Activated T-helper 2 cell treated with anti-CD3 and anti-CD28 coated beads, Interferon-gamma antibody, Interleukin-2, Interleukin-4, amounts not matched to agents 10 μg/mL and 5 μg/mL and 100 μg/mL, durations not matched to agents 14 hours and 24 hours and 36 hours (primary cell): ENCODE results near the gene TMTC2. TPM values are rescaled to one million over a fixed set of nuclear protein-coding genes. Genes with fewer than 3 reads are reported as not detected.

Experiments
- DNase-seq: peaks from one replicate; pipeline ENCODE4 v3.0.0; 2021; ENCODE audit warnings: low spot score
- H3K27ac Mint-ChIP-seq: one replicate; pipeline ENCODE4 v1.8.0; 2021; ENCODE audit warnings: mixed read lengths
- H3K27me3 Mint-ChIP-seq: one replicate; pipeline ENCODE4 v1.8.0; 2021; ENCODE audit warnings: low read depth, mixed read lengths
- H3K36me3 Mint-ChIP-seq: one replicate; pipeline ENCODE4 v1.8.0; 2021; ENCODE audit warnings: low read depth, mixed read lengths
- H3K4me1 Mint-ChIP-seq: one replicate; pipeline ENCODE4 v1.8.0; 2021; ENCODE audit warnings: low read depth, mixed read lengths
- H3K4me3 Mint-ChIP-seq: one replicate; pipeline ENCODE4 v1.8.0; 2021; ENCODE audit warnings: low read depth, mild to moderate bottlenecking, moderate library complexity, mixed read lengths
- H3K9me3 Mint-ChIP-seq: one replicate; pipeline ENCODE4 v1.8.0; 2021; ENCODE audit warnings: mixed read lengths
- intact Hi-C: fragments of 100-400 bp; cut with micrococcal nuclease; formaldehyde crosslinking; loops from one replicate; pipeline ENCODE4 v1.15.1; 2023
- total RNA-seq: library from RNA; stranded (reverse); gene quantifications from 2 replicates; pipeline ENCODE4 v1.2.3, GENCODE V29; 2022

Gene TMTC2
- total RNA-seq, 1 donor from 2014 or later = 2.5 TPM

DNA sequence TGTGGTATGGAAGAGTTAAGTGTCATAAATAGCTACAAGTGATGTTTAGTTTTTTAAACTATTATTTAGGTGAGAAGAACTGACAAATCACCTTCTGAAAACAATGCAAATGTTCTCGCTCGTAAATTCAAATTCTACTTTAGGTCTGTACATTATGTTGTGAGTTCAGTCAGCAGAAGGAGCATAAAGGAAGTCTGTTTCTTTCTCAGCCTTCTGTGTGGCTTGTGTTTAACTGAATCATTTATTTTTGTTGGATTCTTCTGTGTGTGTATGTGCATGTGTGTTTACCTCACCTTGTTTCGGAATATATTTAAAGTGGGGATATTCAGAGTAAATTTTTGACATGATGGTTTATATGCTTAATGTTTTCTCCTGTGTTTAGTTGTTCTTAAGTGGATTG is 285.9 kb downstream of the TMTC2 start:
- no peaks in the 10 kb centered on the region for H3K27me3 Mint-ChIP-seq
- H3K4me3 Mint-ChIP-seq = no peak overlapping the region
- H3K4me1 Mint-ChIP-seq = no peaks in the 10 kb centered on the region
- no peaks in the 10 kb centered on the region for H3K9me3 Mint-ChIP-seq
- intact Hi-C loops = no loop called here
- no peaks in the 10 kb centered on the region for H3K36me3 Mint-ChIP-seq
- DNase-seq = no peak
- no peak overlapping the region for H3K27ac Mint-ChIP-seq

DNA sequence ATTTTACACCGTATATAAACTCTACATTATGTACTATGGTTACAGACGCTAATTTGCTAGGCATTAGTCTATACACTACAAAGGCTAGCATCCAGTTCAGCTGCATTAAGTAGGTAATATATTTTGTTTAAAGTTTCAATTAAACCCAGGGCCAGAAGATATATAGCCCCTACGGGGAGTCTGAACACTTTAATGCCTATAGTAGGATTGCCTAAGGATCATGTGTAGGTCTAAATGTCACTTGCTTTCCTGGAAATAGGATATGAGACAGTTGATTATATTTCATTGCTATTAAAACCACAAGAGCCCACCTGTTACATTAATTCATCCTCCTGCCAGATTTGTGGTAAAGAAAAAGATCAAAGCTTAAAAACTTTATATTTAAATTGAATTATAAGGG is 286.9 kb downstream of the TMTC2 start:
- Mint-ChIP-seq H3K4me1 (no peaks in the 10 kb centered on the region), H3K4me3 (no peak overlapping the region), H3K27me3 (no peaks in the 10 kb centered on the region), H3K9me3 (no peaks in the 10 kb centered on the region), H3K27ac (no peak overlapping the region), H3K36me3 (no peaks in the 10 kb centered on the region)
- intact Hi-C loops = no loop called here
- DNase-seq = no peak

DNA sequence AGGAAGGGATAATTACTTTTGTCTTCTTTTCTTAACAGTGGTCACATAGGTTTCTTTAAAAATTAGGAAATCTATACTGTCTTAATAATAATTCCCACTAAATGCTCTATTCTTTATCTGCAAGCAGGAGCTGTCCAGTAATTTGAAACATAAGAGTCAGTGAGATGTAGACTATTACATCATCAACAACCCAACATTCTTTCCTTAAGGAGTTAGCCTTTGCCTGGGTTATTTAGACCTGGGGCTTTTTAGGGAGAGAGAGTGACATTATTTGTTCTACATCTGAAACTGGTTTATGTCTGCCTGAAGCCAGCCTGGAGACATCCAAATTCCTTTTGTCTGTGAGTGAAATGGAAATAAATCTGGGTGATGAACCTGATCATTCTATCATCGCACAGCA is 294.4 kb downstream of the TMTC2 start:
- DNase-seq = no peak
- no peaks in the 10 kb centered on the region for H3K27me3 Mint-ChIP-seq
- no peak overlapping the region for H3K4me3 Mint-ChIP-seq
- H3K4me1 Mint-ChIP-seq = no peaks in the 10 kb centered on the region
- intact Hi-C loops = no loop called here
- no peaks in the 10 kb centered on the region for H3K9me3 Mint-ChIP-seq
- no peaks in the 10 kb centered on the region for H3K36me3 Mint-ChIP-seq
- H3K27ac Mint-ChIP-seq = no peak overlapping the region

DNA sequence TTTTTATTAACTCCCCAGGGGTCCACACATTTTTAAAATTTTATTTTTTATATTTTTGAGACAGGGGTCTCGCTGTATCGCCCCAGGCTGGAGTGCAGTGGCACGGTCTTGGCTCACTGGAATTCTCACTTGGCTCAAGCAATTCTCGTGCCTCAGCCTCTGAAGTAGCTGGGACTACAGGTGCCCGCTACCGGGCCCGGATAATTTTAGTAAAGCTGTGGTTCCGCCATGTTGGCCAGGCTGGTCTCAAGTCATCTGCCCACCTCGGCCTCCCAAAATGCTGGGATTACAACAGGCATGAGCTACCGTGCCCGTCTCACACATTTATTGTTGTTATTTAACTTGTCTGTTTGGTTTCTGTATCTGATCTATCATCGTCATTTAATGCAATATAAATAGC is 307.4 kb downstream of the TMTC2 start:
- Mint-ChIP-seq H3K27ac (no peak overlapping the region), H3K4me1 (no peaks in the 10 kb centered on the region), H3K27me3 (peaks cover 1% of the 10 kb centered on the region), H3K9me3 (no peaks in the 10 kb centered on the region), H3K36me3 (no peaks in the 10 kb centered on the region), H3K4me3 (no peak overlapping the region)
- no peak for DNase-seq
- intact Hi-C loops = no loop called here

DNA sequence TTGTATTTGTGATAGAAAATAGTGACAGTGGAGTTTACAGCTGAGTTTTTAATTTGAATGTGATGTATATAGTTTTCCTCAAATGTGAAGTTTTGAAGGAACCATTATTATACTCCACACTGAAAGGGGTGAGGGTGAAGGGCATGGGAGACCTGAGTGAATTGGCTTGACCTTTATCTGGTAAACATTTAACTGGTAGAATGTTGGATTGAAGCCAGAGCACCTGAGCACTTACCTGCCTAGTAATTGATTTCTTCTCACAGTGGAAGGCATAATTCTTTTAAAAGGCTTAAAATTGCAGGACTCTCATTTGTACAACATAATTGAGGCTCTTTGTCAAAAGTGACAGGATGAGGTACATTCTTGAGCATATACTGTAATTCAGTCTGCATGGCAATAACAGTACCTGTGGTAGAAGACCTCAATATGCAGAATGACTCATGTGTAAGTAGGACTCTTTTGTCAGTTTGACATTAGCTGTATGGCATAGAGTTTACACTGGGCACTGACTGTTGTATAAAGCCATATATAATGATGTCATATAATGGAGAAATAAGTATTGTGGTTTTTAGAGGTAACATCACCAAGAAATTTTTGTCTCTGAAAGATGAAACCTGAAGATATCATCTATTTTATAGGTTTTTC is 309.6 kb downstream of the TMTC2 start:
- Mint-ChIP-seq H3K27ac (no peak overlapping the region), H3K4me1 (no peaks in the 10 kb centered on the region), H3K4me3 (no peak overlapping the region), H3K36me3 (no peaks in the 10 kb centered on the region), H3K9me3 (no peaks in the 10 kb centered on the region), H3K27me3 (peaks cover 1% of the 10 kb centered on the region)
- DNase-seq = no peak
- intact Hi-C loops = loop anchor here (1.0 kb wide), 1 partner anchor 311 kb away; no protein-coding TSS in a partner anchor

DNA sequence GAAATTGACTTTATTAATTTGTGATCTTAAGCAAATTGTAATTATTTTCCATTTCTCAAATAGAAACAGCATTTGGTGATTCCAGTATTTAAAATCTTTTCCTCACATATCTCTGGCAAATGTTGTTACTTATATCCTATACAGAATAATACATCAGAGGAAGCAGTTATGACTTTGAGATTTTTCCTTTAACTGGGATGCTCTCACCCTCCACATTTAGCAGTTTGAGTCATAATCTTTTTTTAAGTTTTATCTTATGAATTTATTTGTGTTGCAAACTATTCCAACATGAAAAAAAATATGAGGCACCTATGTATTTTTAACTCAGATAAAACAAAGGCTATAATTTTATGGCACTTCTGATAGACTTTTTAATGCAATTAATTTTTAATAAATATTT is 311.8 kb downstream of the TMTC2 start:
- no peak for DNase-seq
- intact Hi-C loops = no loop called here
- Mint-ChIP-seq H3K4me3 (no peak overlapping the region), H3K4me1 (no peaks in the 10 kb centered on the region), H3K27me3 (peaks cover 1% of the 10 kb centered on the region), H3K9me3 (no peaks in the 10 kb centered on the region), H3K27ac (no peak overlapping the region), H3K36me3 (no peaks in the 10 kb centered on the region)

DNA sequence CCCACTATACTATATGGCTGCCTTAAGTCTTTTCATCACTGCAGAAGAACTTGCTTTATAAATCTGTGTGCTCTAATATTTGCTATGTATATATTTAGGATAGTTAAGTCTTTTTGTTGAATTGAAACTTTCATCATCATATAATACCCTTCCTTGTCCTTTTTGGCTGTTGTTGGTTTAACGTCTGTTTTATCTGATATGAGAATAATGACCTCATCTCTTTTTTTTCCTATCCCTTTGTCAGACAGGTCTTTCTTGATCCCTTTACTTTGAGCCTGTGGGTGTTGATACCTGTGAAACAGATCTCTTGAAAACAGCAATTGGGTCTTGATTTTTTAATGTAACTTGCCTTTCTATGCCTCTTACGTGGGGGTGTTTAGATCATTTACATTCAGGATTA is 316.3 kb downstream of the TMTC2 start:
- Mint-ChIP-seq H3K9me3 (peaks cover 3% of the 10 kb centered on the region), H3K4me3 (no peak overlapping the region), H3K27ac (no peak overlapping the region), H3K4me1 (no peaks in the 10 kb centered on the region), H3K36me3 (no peaks in the 10 kb centered on the region), H3K27me3 (peaks cover under 1% of the 10 kb centered on the region)
- intact Hi-C loops = loop anchor here (10.0 kb wide), 1 partner anchor 822 kb away; no protein-coding TSS in a partner anchor
- no peak for DNase-seq

DNA sequence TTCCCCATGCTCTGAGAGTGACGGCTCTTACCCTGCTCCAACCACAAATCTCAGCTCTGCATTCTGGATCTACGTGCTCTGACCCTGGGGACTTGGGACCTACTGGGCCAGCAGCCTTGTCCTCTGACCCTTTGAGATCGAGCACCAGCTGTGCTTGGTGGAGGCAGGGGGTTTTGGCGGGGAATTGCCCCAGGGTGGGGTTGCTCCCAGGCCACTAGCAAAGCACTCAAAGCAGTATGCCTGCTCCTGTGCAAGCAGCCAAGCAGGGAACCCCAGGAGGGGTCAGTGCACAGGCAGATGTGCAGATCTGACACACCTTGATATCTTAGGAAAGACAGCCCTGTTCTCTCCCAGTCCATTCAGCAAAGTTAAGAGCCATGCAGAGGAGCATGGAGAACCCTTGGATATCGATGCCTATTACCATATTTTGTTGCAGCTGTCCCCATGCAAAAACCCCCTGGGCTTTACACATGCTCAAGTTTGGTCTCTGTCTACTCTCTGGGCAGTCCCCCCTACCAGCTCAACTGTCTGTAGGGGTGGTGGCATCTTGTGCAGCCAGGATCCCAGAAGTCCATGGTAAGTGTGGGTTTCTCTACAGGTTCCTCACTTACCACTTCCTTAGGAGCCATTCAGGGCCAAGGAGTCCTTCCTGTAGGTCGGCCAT is 319.0 kb downstream of the TMTC2 start:
- no peak overlapping the region for H3K27ac Mint-ChIP-seq
- intact Hi-C loops = loop anchor here (10.0 kb wide), 1 partner anchor 819 kb away; no protein-coding TSS in a partner anchor
- H3K27me3 Mint-ChIP-seq = no peaks in the 10 kb centered on the region
- peaks cover 22% of the 10 kb centered on the region for H3K9me3 Mint-ChIP-seq
- H3K4me1 Mint-ChIP-seq = no peaks in the 10 kb centered on the region
- H3K4me3 Mint-ChIP-seq = no peak overlapping the region
- peaks cover 5% of the 10 kb centered on the region for H3K36me3 Mint-ChIP-seq
- DNase-seq = no peak

DNA sequence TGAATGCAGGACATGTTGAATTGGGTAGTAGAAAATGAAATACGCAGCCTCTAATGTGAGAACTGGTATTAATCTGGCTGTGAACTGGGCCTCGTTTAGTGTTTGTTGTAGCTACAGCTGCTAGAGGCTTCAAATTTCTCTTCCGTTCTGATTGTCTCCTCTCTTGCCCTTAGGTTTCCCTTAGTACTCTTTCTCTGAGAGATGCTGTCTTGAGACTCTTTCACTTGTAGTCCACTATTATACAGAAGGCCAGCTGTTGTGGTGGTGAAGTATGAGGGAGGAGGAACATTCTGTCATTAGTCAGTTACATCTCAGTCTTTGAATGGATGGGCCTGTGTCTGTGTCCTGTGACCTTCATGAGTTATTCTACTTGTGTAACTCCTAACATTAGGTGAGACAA is 322.0 kb downstream of the TMTC2 start:
- H3K27ac Mint-ChIP-seq = no peak overlapping the region
- intact Hi-C loops = loop anchor here (10.0 kb wide), 1 partner anchor 816 kb away; no protein-coding TSS in a partner anchor
- H3K4me1 Mint-ChIP-seq = no peaks in the 10 kb centered on the region
- no peak for DNase-seq
- peaks cover 5% of the 10 kb centered on the region for H3K36me3 Mint-ChIP-seq
- H3K4me3 Mint-ChIP-seq = no peak overlapping the region
- H3K27me3 Mint-ChIP-seq = no peaks in the 10 kb centered on the region
- peaks cover 26% of the 10 kb centered on the region for H3K9me3 Mint-ChIP-seq

DNA sequence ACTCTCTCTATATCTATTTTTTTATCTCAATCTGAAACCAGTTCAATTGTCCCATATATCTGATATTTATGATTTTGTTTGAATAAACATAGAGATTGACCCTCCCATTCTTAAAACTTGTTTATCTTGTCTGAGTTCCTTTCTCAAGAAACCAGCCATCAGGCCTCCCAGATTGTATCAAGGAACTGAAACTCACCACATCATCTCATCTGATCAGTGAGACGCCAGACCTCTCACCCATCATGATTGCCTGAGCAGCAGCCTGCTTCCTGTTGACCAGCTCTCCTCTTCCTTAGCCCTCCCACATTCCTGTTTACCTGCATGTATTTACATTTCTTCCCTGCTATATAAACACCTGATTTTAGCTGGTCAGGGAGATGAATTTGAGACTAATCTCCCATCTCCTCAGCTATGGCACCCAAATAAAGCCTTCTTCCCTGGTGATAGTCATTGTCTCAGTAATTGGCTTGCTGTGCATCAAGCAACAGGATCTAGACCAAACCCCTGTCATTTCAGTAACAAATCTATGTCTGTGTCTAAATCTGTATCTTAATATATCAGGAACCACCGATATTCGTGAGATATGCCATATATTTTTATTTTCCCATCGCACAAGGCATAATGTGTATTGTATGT is 323.6 kb downstream of the TMTC2 start:
- H3K4me3 Mint-ChIP-seq = no peak overlapping the region
- intact Hi-C loops = no loop called here
- no peaks in the 10 kb centered on the region for H3K4me1 Mint-ChIP-seq
- no peak overlapping the region for H3K27ac Mint-ChIP-seq
- H3K9me3 Mint-ChIP-seq = peaks cover 26% of the 10 kb centered on the region
- peaks cover 5% of the 10 kb centered on the region for H3K36me3 Mint-ChIP-seq
- H3K27me3 Mint-ChIP-seq = no peaks in the 10 kb centered on the region
- no peak for DNase-seq

DNA sequence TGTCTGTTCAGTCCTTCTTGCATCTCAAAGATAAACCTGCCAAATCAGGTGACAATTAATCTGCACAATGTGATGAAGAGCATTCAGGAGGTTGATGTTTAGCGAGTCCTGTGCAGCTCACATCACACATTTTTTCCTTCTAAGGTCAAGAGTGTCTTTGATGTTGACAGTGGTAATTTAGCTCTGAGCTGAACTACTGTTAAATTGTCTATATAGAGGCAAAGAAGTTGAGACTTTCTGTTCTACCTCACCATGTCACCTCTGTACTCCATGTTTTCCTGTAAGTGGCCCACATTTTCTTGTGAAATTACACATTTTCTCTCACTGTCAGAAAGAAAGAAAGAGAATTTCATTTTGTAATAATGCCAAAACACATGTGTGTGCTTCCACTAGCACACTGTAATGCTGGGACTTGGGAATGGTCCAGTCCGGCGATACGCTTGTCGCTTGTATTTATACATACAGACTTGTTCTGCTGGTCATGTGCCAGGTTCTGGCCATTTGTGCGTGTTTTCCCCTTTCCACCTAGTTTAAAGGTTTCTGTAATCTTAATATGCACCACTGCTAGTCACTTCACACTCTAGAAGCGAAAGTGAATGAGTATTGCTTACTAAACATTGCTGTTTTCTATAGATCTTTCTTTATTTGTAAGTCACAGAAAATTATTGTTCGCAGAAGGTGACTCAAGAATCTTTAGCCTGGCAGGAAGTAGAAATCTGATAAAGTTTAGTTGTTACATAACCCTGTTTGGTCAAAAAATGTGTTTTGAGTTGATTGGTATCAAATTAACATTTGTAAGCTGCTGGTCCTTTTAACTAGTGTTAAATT is 328.9 kb downstream of the TMTC2 start:
- no peak for DNase-seq
- Mint-ChIP-seq H3K4me3 (no peak overlapping the region), H3K27ac (no peak overlapping the region), H3K36me3 (no peaks in the 10 kb centered on the region), H3K4me1 (peaks cover 3% of the 10 kb centered on the region), H3K9me3 (peaks cover 4% of the 10 kb centered on the region), H3K27me3 (no peaks in the 10 kb centered on the region)
- intact Hi-C loops = no loop called here

DNA sequence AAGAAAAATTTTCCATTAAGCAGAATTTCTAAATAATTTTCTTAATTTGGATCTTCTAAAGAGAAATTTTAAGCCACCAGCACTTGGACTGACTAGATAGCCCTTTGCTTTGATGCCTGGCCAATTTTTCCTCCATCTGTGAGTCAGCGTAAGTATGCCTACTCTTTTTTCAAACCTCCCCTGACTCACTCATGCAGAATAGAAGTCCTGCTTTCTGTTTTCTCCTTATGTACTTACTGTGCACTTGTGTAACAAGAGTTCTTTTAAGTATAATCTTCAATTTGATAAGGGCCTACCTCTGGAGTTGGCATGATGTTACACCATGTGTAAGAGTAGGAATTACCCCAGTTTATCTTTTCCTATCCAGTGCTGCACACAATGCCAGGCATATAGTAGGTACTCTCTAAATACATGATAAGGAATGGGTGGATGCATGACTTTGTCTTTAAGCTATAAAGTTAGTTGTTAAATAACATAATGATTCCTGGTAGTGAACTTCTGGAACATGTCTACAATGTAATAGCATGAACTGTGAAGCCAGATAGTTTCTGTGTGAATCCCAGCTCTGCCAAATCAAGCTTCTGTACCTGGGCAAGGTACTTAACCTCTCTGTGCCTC is 329.6 kb downstream of the TMTC2 start:
- no peak for DNase-seq
- intact Hi-C loops = no loop called here
- Mint-ChIP-seq H3K9me3 (peaks cover under 1% of the 10 kb centered on the region), H3K27me3 (no peaks in the 10 kb centered on the region), H3K4me1 (peaks cover 3% of the 10 kb centered on the region), H3K36me3 (no peaks in the 10 kb centered on the region), H3K4me3 (no peak overlapping the region), H3K27ac (no peak overlapping the region)
